Globus pallidus (tissue), 1 donor: Measurements from ENCODE around the gene HYPK.

Source experiments
- DNase-seq: peaks from one replicate; pipeline ENCODE4 v3.0.0-alpha.2; 2015; ENCODE audit warnings: low spot score

HYPK gene, protein sequence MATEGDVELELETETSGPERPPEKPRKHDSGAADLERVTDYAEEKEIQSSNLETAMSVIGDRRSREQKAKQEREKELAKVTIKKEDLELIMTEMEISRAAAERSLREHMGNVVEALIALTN

DNA sequence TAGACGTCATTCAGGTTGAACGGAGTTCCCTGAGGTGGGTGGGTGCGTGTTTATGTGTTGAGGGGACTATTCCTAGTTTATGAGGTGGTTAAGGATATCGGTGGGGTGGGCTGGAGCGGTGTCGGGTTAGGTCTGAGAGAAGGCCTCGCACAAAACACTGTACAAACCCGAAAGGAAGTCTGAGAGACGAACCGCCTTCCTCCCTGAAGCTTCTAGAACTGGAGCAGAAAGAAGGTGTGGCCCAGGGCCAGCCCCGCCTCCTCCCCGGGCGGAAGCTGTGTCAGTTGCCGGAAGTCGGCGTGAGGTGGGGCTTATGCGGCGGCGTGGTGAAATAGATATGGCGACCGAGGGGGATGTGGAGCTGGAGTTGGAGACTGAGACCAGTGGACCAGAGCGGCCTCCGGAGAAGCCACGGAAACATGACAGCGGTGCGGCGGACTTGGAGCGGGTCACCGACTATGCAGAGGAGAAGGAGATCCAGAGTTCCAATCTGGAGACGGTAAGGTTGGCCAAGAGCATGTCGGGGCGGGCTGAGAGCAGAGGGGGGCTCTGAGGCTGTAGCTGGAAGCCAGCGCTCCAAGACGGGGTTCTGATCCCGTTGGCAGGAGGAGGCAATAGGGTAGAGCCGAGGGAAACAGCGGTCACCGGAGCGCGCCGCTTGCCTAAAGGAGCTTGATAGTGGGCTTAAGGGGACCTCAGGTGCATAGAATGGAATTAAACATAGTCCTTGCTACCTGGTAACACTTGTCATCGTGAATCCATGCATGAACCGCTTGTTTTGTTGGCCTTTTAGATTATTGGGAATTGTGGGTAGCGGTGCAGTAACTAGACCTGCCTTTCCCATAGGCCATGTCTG lies at the start of gene HYPK:
TSS of gene HYPK (plus strand) at position 314 of the 856 bp plus-strand sequence. CDS start at position 338, 24 bp downstream.
- DNase-seq, result peak; percentile 94

DNA sequence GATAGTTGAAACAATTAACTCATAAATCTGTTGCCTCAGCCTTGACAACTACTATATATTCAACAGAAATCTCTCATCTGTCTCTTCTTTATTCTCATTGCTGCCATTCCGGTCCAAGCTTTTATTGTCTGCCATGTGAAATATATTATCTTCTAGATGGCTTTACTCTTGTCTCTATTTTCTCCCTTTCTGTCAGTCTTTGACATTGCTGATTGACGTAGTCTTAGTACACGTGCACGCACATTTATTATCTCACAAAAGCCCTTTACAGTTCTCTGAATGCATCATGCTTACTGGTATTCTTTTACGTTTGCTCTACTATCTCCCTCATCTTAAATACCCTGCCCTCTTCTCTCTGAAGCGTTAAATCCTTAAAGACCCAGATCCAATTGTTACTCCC lies 48.5 kb upstream of the HYPK start:
- DNase-seq, result no peak

DNA sequence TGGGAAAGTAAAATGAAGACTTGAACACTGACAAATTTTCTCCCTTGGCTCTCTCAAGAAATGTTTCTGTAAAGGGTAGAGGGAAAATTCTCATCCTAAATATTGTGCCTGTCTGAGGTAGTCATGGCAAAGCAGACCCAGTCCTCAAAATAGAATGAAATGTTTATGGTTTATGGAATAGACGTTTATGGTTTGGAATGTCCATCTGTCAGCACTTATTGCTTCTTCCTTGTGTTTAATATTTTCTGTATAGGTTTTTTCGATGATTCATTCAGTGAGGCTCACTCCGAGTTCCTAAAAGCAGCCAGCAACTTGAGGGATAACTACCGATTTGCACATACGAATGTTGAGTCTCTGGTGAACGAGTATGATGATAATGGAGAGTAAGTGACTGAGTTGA lies 37.6 kb upstream of the HYPK start:
- no peak for DNase-seq

DNA sequence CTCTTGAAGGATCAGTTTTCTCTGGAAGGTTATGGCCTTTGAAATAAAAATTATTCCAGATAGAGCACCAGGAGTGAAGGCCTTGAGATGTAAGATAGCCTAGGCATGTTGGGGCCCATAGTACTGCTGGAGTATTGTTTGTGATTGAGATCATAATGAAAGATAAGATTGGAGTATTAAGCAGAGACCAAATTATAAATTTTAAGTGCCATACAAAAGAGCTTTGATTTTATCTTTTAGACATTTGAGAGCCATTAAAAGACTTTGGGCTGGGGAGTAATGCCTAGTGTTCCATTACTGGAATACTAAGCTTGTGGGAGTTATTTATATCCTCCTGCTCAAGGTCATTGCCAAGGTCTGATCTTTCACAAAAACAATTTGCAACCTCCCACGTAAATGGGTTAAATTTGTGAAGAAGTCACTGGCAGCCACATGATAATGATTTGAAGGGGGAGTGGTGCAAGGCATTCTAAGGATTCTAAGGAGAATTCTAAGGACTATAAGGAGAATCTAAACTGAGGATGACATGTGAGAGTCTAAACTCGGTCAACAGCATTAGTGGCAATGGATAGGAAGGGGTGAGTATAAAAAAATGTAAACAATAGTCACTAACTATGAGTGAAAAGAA lies 36.5 kb upstream of the HYPK start:
- no peak for DNase-seq

DNA sequence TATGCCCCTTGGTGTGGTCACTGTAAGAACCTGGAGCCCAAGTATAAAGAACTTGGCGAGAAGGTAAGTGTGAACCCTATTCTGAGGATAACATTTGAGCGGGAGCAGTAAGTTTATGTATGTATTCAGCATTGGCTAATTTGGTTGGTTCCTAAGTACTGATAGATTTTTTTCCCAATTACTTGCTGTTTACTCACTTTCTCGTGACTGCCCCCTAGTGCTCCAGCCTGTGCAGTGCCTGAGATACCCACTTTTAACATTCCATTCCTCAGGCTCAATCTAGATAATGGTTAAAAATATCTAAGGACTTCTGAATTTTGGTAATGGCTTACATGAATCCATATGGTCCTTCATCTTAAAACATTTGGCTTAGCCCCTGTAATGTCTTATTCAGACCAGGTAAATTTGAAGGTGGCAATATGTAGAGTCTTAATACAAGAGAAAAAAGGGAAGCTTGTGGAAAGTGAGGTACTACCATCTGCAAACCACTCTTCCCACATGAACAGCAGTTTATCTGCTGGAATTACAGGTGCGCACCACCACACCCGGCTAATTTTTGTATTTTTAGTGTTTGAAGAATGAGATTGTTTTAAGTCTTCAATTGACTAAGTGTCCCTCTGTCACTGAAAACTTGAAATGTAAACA lies 30.7 kb upstream of the HYPK start:
- DNase-seq, result peak; percentile 39

DNA sequence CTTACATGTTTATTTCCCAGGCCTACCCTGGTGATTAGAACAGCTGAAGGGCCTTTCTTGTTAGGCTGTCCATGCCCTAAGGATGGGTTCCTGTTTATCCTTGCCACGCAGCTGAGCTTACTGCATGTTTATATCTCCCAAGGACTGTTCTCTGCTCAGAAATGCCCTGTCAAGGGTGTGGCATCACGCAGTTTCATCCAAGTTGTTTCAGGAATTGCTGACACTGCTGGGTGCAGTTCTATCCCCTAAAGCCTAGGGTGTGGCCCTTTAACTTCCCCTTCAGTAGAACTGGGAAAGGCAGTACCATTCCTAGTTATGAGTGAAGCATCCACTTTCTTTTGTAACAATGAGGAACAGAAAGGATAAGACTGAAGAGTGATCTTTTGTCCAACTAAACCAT lies 28.6 kb upstream of the HYPK start:
- DNase-seq, result no peak

DNA sequence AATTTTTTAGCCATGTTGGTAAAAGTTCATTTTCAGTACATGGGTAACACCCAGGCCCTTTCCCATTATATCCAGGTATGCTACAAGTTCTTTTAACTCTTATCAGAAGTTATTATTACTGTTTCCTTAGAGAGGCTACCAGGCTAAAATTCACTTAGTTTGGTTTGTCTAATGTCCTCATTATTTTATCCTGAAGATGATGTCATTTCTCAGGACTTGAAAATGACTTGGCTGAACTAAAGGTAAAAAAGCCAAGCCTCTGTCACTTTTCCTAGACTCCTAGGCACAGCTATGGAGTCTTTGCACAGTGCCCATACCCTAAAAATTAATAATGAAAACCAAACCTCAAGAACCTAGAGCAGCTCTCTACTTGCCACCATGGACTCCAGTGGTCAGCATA lies 27.8 kb upstream of the HYPK start:
- no peak for DNase-seq

DNA sequence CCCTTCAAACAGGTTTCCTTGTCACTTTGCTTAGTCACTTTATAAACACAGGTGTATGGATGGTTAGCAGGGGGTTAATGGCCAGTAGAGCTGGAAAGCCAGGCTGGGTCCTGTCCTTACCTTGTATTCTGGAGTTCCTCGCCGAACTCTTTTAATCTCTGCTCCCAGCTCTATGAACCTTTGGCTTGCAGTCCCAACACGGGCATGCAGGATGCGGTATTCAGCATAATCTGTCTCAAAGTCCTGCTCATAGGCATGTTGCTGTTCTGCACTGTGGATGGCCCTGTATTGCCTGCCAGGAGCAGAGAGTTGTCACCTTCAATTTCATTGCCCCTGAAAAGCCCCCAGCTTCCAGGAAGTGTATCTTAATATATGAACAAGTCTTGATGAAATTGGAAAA lies 26.3 kb upstream of the HYPK start:
- no peak for DNase-seq

DNA sequence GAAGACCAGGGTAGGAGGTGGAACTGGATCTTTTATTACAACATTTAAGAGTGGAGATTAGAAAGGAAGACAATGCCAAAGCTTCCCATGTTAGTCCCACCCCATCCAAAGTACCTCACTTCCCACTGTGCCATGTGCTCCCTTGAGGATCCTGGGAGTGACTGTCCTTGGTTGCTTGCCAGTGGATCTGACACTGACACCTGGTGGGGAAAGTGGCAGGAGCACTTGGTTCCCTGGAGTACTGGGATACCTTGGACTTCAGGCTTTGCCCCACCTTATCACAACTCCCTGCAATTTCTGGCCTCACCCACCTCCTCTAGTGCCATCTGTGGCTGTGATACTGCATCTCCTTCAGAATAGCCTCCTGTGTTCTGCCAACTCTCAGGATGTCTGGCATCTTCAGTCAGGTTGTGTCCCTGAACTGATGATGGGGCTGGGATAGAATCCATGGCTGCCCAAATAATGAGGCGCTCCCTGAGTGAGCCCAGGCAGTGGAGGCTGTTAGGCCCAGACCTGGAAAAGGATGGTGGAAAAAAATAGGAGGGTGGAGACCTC lies 24.9 kb upstream of the HYPK start:
- DNase-seq, result no peak

DNA sequence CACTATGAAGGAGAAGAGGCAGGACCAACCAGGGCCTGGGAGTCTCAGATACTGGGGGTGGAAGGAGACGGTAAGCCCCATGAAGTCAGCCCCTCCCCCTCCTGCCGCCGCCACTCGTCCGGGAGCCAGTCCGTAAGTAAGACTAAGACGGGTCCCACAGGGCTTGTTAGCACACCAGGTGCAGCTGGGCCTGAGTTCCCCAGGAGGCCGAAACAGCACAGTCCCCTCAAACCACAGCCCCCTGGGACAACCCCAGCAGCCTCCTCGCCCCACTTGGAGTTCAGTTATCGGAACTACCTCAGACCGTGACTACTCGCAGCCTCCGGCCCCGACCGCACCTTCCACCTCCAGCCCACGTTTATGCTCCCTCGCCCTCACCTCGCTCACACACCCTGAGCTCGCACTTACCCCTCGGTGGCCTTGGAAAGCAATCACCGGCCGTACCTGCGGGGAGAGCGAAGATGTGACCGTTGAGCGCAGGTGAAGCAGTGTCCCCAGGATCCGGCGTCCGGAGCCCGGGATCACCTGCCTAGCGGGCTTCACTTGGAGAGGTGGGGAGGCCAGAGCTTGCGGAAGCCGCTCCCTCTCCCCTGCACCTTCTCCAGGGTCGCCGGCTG lies 24.2 kb upstream of the HYPK start:
- no peak for DNase-seq

DNA sequence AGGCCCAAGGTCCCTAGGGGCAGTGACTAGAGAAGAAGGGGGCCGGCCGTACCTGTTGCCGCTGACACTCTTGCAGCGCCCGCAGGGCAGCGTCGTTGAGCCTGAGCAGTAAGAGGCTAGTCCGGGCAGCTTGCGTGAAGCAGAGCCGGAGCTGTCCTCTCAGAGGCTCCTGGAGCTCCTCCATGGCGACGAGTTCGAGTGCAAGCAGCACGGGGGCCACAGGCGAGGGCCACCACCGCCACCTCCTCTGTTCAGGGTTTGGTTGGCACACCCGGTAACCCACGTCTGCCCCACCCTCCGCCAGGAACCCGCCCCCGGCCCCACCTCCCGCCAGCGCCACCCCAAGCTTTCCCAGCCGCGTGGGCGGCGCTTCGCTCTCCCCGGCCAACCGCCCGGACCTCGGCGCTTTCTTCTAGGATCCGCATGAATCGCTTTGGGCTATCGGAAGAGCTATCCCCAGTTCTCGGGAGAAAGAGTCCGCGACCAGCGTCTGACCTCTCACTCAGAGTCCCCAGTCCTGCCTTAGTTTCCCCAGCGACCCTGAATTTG lies 23.6 kb upstream of the HYPK start, which contains the start of gene ELL3:
TSS of gene ELL3 (minus strand) at position 249 of the 549 bp plus-strand sequence. CDS start at position 184, 65 bp downstream.
- DNase-seq, result peak; percentile 56

DNA sequence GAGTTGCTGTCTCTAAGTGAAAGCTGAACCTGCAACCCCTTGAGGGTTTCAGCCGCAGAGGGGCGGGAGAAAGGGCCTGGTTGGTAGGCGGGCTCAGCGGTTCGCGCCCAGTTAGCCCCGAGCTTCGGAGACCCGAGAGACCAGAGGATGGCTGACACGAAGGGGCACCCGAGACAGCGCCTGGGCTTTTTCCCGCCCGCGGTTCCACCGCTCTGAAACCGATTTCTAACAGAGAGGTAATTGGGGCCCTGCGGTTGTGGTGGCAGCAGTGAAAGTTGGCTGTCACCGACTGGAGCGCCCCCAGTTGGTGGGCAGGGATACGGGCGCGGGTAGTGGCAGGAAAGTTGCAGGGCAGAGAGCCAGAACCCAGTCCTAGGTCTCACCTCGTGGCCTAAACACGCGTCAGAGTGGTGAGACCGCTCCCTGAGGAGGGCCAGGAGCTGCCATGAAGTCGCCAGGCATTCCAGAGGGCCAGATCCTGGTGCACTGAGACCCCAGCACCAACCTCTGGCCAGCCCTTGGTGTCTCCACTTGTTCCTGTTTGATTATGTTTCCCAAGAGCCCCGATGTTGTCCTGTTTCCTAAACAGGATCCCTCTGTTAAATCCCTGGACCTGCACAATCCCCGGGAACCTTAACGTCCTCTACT lies 23.0 kb upstream of the HYPK start:
- peak; percentile 57 for DNase-seq

DNA sequence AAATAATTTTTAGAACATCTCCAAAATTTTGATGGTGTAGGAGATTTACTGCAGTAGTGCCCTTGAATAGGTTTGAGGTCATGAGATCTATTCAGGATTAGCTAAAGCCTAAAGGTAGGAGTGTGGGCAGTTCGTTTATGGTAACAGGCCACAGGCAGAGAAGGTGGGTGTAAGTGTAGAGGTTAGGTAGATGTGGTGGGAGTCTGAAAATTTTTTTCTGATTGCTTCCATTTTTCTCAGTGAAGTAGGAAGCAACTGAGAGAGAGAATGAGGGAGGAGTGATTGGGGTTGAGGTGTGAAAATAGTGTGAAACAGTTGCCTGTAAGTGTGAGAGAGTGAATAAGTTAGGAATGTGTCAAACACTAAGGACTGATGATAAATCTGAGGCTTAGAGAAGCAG lies 21.4 kb upstream of the HYPK start:
- DNase-seq, result no peak

DNA sequence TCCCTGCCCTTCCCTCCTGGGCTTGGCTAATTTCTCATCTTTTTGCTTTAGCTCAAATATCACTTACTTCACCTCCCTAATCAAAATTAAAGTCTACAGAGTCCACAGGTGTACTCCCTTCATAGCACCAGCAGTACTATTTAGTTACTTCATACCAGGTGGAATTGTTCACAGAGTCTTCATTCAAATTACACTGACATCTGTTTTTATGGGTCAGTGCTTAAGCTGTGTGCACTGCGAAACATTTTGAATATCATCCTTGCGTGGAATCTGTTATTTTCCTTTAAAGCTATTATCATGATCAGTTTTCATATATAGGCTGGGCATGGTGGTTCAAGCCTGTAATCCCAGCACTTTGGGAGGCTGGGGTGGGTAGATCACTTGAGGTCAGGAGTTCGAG lies 11.0 kb upstream of the HYPK start:
- no peak for DNase-seq

DNA sequence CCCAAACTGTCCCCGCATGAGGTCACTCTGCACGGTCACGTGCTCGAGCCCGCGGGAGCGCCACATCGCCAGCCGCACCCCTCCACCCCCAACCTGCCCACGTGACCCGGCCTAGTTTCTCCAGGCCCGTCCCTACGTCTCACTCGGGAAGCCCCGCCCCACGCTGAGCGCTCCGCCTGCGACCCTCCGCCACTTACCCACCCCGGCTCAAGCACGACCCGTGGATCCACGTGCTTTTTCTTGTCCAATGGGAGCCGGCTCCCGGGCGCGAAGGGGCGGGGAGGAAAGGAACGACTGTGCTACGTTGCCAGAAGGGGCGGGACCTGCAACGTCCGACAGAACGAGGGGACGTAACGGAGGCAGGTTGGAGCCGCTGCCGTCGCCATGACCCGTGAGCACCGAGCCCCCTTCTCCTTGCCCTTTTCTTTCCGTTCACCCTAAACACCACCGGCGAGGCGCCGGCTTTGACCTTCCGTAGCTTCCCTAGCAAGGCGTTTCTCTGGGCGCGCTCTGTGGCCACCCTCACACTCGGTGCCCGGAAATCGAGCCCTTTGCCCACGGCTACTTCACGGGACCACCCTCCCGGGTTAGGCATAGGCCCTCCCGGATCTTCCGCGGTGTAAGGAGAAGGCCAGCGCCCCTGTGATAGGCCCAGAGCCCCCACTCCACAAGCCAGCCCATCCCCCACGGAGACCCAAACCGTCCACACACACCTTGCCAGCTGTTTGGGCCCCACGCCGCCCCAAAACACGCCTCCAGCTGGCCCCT lies 8.2 kb upstream of the HYPK start, which contains the start of gene SERF2:
TSS of gene SERF2 (plus strand) at position 328 of the 768 bp plus-strand sequence. CDS start at position 385, 57 bp downstream.
- peak; percentile 100 for DNase-seq

DNA sequence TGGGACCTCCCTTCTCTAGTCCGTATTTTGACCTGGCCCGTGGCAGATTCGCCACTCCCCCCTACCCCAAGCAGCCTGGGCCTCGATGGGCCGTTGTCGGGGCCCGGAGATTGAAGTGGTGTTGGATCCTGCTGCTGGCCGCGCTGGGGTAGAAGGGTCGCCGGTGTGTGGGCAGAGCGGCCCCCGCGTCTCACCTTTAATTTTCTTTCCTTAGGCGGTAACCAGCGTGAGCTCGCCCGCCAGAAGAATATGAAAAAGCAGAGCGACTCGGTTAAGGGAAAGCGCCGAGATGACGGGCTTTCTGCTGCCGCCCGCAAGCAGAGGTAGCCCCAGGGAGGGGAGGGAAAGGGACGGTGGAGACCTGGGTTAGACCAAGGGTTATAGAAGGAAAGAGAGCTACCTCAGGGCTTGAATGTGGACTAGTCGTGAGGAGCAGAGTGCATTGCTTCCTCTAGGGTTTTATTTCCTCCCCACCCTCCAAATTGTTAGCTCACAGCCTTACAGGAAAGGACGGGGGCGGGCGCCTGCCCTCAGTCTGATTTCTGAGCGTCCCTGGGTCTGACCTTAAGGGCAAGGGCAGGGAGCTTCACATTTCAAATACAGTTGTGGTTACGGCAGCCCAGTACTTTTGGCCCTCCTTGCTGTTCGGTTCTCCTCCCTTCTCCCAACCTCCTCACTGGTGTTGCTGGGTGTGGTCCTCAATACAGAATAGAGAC lies 7.5 kb upstream of the HYPK start:
- no peak for DNase-seq

DNA sequence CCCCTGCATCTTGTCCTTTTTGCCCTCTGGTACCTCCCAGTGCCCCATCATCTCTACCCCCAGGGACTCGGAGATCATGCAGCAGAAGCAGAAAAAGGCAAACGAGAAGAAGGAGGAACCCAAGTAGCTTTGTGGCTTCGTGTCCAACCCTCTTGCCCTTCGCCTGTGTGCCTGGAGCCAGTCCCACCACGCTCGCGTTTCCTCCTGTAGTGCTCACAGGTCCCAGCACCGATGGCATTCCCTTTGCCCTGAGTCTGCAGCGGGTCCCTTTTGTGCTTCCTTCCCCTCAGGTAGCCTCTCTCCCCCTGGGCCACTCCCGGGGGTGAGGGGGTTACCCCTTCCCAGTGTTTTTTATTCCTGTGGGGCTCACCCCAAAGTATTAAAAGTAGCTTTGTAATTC lies 6.8 kb upstream of the HYPK start:
- DNase-seq, result no peak

DNA sequence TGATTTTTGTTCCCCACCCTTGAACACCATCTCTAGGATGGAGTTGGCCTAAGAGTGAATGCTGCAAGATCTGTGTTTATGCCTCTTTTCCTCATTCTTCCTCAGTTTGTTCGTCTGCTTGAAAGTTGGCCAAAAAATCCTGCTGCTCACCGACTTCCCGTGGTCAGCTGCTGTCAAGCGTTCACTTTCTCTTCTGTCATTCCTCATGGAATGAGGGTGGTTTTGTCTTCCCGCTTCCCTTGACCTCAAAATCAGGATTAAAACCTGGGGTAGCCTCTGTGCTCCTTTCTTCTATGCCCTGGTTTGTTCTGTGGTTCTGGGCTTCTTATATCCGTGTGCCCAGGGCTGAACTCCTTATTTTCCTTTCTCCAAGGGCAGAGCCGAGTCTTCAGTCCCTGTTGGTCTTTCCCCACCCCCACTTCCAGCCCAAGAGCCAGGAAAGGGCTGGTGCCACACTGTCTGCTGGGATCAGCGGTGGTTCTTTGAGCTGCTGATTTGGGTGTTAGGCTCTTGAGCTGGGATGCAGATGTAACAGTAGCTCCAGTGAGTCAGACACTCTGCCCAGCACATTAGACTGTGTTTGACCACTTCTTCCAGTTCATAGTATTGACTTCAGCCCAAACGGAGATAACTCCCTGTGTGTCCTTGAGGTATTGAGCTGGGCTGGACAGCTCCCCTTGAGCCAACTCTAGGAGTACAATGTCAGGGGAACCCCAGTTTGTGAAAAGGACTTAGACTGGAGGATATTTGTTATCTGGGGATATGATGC lies 5.9 kb upstream of the HYPK start:
- no peak for DNase-seq

DNA sequence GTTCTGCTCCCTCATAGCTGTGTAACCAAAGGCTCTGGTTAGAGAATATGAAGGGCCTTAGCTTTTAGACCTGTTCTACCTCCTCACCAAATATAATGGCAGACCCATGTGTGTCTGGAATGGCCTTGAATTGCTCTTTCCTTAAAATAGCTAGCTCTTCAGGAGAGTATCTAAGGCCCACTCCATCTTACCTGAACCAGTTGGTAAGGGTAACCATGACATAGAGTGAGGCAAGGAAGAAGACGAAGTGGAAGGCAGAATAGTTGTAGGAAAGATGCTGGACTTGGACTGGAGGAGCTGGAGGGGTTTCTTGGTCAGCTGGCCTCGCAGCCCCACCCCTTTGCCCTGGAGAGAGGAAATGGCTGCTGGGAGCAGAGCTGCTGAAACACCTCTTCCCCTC lies 5.2 kb upstream of the HYPK start:
- no peak for DNase-seq
